WTC11 (cell line): ENCODE data around the gene PIGP.

Experiments used
- CTCF ChIP-seq: fragments of 200-600 bp; IDR thresholded peaks from 2 replicates; pipeline ENCODE4 v1.8.0; 2022; ENCODE audit warnings: antibody characterized with exemption
- FOXJ3 ChIP-seq: sonication (generic); formaldehyde crosslinking; IDR thresholded peaks from 2 replicates; pipeline ENCODE4 v1.9.0; 2021; ENCODE audit warnings: missing genetic modification reagents, mild to moderate bottlenecking, borderline replicate concordance
- ZNF512 ChIP-seq: sonication (generic); formaldehyde crosslinking; IDR thresholded peaks from 2 replicates; pipeline ENCODE4 v1.8.1; 2022; ENCODE audit warnings: missing genetic modification reagents, borderline replicate concordance

- TF ChIP-seq FOXJ3 (CRISPR knock-in tag) (no peak), ZNF512 (CRISPR knock-in tag) (no peak), CTCF (no peak)
Measured at GRCh38 chr21:37082856-37083528, 10.1 kb upstream of the PIGP start.
